ENCODE results near the gene SLC35B4. TPM values are rescaled to one million over a fixed set of nuclear protein-coding genes. Genes with fewer than 3 reads are reported as not detected.

The SLC35B4 gene
- total RNA-seq, 1 experiment from 2014 or later, result 14.7 TPM

DNA sequence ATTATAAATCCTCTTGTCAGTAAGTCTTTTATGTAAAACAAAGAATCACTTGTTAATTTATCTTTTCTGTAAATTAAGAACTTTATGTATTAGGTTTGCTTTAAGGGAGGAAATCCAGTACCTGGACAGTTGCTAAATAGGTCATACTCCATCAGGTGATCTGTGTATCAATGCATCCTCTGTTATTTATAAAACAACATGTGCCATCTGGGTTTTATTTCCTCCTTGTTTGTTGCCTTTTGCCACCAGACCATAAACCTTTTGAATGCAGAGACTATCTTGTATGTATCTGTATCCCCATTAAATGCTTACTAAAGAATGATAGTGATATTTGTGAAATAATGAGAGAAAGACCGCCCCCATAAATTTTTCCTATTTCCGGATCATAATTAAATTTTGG is 70.0 kb downstream of the SLC35B4 start:
- no peak for ATAC-seq
- DNase-seq (ENCODE audit: low read depth, low spot score), result no peak
- H3K9me3 ChIP-seq (ENCODE audit: control insufficient read depth in 1 of 2, insufficient read depth in 1 of 2, low read depth in 1 of 2, low read length in 2 of 2), result no peaks in the 10 kb centered on the region
- H3K4me1 ChIP-seq (ENCODE audit: control insufficient read depth in 1 of 2, insufficient read depth in 2 of 2, low read length in 2 of 2), result no peaks in the 10 kb centered on the region
- TF ChIP-seq POLR2AphosphoS5 (IDR thresholded peaks at IDR 0.05; ENCODE audit: low read depth, low read length), result no peak
- TF ChIP-seq YY1 (IDR thresholded peaks at IDR 0.05; ENCODE audit: extremely low read depth, insufficient replicate concordance, low read depth, low read length), result no peak
- no peak for TF ChIP-seq ELF1 (IDR thresholded peaks at IDR 0.05; ENCODE audit: borderline replicate concordance, low read depth)
- TF ChIP-seq, protein P1, sequence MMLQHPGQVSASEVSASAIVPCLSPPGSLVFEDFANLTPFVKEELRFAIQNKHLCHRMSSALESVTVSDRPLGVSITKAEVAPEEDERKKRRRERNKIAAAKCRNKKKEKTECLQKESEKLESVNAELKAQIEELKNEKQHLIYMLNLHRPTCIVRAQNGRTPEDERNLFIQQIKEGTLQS (IDR thresholded peaks at IDR 0.05), result no peak
- TF ChIP-seq CEBPB (IDR thresholded peaks at IDR 0.05; ENCODE audit: low read depth), result no peak
- no peak for TF ChIP-seq CBX3 (IDR thresholded peaks at IDR 0.05; ENCODE audit: low read depth)
- TF ChIP-seq, protein P2, sequence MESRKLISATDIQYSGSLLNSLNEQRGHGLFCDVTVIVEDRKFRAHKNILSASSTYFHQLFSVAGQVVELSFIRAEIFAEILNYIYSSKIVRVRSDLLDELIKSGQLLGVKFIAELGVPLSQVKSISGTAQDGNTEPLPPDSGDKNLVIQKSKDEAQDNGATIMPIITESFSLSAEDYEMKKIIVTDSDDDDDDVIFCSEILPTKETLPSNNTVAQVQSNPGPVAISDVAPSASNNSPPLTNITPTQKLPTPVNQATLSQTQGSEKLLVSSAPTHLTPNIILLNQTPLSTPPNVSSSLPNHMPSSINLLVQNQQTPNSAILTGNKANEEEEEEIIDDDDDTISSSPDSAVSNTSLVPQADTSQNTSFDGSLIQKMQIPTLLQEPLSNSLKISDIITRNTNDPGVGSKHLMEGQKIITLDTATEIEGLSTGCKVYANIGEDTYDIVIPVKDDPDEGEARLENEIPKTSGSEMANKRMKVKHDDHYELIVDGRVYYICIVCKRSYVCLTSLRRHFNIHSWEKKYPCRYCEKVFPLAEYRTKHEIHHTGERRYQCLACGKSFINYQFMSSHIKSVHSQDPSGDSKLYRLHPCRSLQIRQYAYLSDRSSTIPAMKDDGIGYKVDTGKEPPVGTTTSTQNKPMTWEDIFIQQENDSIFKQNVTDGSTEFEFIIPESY (IDR thresholded peaks at IDR 0.05; ENCODE audit: extremely low read depth, insufficient replicate concordance, low read length), result no peak
- TF ChIP-seq JUND (IDR thresholded peaks at IDR 0.05), result no peak
- TF ChIP-seq ZFX (IDR thresholded peaks at IDR 0.05), result no peak
- no peak for TF ChIP-seq EZH2 (IDR thresholded peaks at IDR 0.05)
- TF ChIP-seq EZH2phosphoT487 (IDR thresholded peaks at IDR 0.05; ENCODE audit: borderline replicate concordance), result no peak
- no peak for TF ChIP-seq EGR1 (IDR thresholded peaks at IDR 0.05; ENCODE audit: low read depth)
- TF ChIP-seq RAD21 (IDR thresholded peaks at IDR 0.05; ENCODE audit: low read depth), result no peak
- no peak for TF ChIP-seq ZNF274 (IDR thresholded peaks at IDR 0.05; ENCODE audit: low read depth, low read length)
- TF ChIP-seq, protein P3, sequence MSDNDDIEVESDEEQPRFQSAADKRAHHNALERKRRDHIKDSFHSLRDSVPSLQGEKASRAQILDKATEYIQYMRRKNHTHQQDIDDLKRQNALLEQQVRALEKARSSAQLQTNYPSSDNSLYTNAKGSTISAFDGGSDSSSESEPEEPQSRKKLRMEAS (IDR thresholded peaks at IDR 0.05), result no peak
- TF ChIP-seq SP1 (IDR thresholded peaks at IDR 0.05; ENCODE audit: low read depth), result no peak
- TF ChIP-seq, protein P4, sequence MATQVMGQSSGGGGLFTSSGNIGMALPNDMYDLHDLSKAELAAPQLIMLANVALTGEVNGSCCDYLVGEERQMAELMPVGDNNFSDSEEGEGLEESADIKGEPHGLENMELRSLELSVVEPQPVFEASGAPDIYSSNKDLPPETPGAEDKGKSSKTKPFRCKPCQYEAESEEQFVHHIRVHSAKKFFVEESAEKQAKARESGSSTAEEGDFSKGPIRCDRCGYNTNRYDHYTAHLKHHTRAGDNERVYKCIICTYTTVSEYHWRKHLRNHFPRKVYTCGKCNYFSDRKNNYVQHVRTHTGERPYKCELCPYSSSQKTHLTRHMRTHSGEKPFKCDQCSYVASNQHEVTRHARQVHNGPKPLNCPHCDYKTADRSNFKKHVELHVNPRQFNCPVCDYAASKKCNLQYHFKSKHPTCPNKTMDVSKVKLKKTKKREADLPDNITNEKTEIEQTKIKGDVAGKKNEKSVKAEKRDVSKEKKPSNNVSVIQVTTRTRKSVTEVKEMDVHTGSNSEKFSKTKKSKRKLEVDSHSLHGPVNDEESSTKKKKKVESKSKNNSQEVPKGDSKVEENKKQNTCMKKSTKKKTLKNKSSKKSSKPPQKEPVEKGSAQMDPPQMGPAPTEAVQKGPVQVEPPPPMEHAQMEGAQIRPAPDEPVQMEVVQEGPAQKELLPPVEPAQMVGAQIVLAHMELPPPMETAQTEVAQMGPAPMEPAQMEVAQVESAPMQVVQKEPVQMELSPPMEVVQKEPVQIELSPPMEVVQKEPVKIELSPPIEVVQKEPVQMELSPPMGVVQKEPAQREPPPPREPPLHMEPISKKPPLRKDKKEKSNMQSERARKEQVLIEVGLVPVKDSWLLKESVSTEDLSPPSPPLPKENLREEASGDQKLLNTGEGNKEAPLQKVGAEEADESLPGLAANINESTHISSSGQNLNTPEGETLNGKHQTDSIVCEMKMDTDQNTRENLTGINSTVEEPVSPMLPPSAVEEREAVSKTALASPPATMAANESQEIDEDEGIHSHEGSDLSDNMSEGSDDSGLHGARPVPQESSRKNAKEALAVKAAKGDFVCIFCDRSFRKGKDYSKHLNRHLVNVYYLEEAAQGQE (IDR thresholded peaks at IDR 0.05; ENCODE audit: low read depth), result no peak
- TF ChIP-seq FOSL1 (IDR thresholded peaks at IDR 0.05; ENCODE audit: low read depth), result no peak
- TF ChIP-seq SIN3A (IDR thresholded peaks at IDR 0.05; ENCODE audit: low read depth), result no peak
- TF ChIP-seq SRF (IDR thresholded peaks at IDR 0.05; ENCODE audit: low read depth), result no peak
- ChIA-PET RAD21 (ENCODE audit: low non-redundant PET in 1 of 2, low total read pairs in 2 of 2, uncharacterized antibody in 2 of 2, unreplicated experiment in 2 of 2) (no interaction called here), CTCF (no interaction called here), POLR2A (no interaction called here)
- no peak overlapping the region for H3K4me2 ChIP-seq (ENCODE audit: low read length)
- H3K27ac ChIP-seq (ENCODE audit: low read depth, low read length), result no peak overlapping the region
- H3K79me2 ChIP-seq (ENCODE audit: insufficient read depth, low read length), result no peaks in the 10 kb centered on the region
- no peaks in the 10 kb centered on the region for H4K20me1 ChIP-seq (ENCODE audit: insufficient read depth)
- no peaks in the 10 kb centered on the region for H3K36me3 ChIP-seq (ENCODE audit: control insufficient read depth in 1 of 2, insufficient read depth in 2 of 2, low read length in 2 of 2)
- no peak overlapping the region for H3K4me3 ChIP-seq (replicated peaks in 1 of 2; ENCODE audit: low read depth in 1 of 2, low read length in 2 of 2)
- no peaks in the 10 kb centered on the region for H3K9me2 ChIP-seq (ENCODE audit: insufficient read depth)
- H3K9ac ChIP-seq (ENCODE audit: low read length), result no peak overlapping the region
- no peaks in the 10 kb centered on the region for H3K27me3 ChIP-seq (ENCODE audit: insufficient read depth, low read length)
- intact Hi-C loops (cut with micrococcal nuclease), result no loop called here
- no peak overlapping the region for H2AFZ ChIP-seq (ENCODE audit: low read depth, low read length, poor library complexity, severe bottlenecking)
- BruUV-seq (replicated peaks), result no TSS peak

Data from HCT116 (cell line).